Measurements from ENCODE around the gene MAT2B. TPM values are rescaled to one million over a fixed set of nuclear protein-coding genes. Genes with fewer than 3 reads are reported as not detected.

Gene MAT2B
- total RNA-seq, 4 donors from 2014 or later = 20.8 to 55.3 (median 44.8) TPM

DNA sequence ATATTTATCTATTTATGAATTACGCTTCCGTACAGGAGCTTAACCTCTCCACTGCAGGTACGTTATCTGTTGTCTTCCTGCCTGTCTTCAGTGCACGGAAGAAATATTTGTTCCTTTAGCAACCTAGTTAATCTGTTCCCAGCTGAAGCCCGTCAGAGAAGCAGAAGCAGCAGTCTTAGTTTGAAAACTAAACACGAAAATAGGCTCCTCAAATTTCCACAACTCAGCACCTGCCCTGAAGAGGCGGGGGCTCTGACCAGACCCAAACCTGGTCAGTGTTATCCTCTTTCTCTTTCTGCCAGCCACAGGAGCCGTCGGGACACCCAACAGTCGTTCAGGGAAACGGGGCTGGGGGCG, 46.0 kb upstream of the MAT2B start:
- H3K27me3 ChIP-seq = no peaks in the 10 kb centered on the region
- no peaks in the 10 kb centered on the region for H3K9me3 ChIP-seq
- H3K4me1 ChIP-seq = peaks cover 12 to 45% (median 18%) of the 10 kb centered on the region in 3 donors
- intact Hi-C loops (cut with DNase I) = loop anchor here (10.0 kb wide), 1 partner anchor 55 kb away; no protein-coding TSS in a partner anchor
- WGBS, 2 donors = 0% methylated on average over 7 to 12 of the region's 12 CpGs
- no peak for TF ChIP-seq POLR2A (IDR thresholded peaks at IDR 0.05)
- TF ChIP-seq, protein P1, sequence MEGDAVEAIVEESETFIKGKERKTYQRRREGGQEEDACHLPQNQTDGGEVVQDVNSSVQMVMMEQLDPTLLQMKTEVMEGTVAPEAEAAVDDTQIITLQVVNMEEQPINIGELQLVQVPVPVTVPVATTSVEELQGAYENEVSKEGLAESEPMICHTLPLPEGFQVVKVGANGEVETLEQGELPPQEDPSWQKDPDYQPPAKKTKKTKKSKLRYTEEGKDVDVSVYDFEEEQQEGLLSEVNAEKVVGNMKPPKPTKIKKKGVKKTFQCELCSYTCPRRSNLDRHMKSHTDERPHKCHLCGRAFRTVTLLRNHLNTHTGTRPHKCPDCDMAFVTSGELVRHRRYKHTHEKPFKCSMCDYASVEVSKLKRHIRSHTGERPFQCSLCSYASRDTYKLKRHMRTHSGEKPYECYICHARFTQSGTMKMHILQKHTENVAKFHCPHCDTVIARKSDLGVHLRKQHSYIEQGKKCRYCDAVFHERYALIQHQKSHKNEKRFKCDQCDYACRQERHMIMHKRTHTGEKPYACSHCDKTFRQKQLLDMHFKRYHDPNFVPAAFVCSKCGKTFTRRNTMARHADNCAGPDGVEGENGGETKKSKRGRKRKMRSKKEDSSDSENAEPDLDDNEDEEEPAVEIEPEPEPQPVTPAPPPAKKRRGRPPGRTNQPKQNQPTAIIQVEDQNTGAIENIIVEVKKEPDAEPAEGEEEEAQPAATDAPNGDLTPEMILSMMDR (IDR thresholded peaks at IDR 0.05) = no peak
- H3K36me3 ChIP-seq = peaks cover 0 to 25% (median 0%) of the 10 kb centered on the region in 3 donors
- peak overlapping the region; percentile 57 to 82 (median 74) for H3K4me3 ChIP-seq
- DNase-seq = no peak
- peak overlapping the region; percentile 92 to 97 (median 96) for H3K27ac ChIP-seq

DNA sequence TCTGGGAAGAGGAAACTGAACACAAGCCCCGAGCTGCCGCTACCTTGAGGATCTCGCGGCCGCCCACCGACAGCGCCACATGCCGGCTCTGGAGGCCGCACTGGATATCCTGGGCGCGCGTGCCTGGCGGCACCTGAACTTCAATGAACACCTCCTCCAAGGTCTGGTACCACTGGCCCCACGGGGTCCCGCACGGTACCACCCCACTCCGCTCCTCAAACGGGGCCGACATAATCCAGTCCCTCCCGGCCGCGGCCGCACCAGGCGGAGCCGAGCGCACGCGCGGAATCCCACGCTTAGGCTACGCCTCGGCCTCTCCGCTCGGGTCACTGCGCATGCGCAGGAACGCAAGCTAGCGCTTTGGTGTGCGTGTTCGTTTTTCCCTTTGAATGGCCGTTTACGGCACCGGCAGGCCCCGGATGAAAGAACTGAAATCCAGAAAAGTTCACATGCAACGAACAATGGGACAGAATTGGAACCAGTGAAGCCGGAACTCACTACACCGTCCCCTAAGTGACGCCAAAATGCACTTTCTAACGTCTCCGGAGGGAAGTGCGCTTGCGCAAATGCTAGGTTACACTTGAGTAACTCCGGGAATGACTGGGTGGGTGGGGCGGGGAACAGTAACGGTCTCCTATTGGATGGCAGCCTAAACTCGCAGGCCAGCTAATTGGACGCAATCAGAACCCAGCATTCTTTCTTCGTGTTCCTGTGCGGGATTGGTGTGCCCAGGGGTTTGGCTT, 45.4 kb upstream of the MAT2B start, which contains the start of gene NUDCD2:
TSS of gene NUDCD2 (minus strand) at position 284 of the 743 bp plus-strand sequence. CDS start at position 232, 52 bp downstream.
- TF ChIP-seq, protein P1 (IDR thresholded peaks at IDR 0.05) = peak in 1 of 6 experiments; percentile 32
- TF ChIP-seq POLR2A (IDR thresholded peaks at IDR 0.05) = peak in 3 of 4 donors; percentile 59 to 89 (median 87)
- 0 to 1% methylated on average over 9 to 23 of the region's 59 CpGs for WGBS, 2 donors
- Histone ChIP-seq H3K4me1 (peaks cover 12 to 45% (median 18%) of the 10 kb centered on the region in 3 donors), H3K27me3 (no peaks in the 10 kb centered on the region), H3K4me3 (peak within 1 kb of the TSS; percentile 57 to 82 (median 74)), H3K36me3 (peaks cover 0 to 19% (median 0%) of the 10 kb centered on the region in 3 donors), H3K9me3 (no peaks in the 10 kb centered on the region), H3K27ac (peak within 1 kb of the TSS; percentile 92 to 97 (median 96))
- DNase-seq = peak; percentile 83
- intact Hi-C loops (cut with DNase I) = loop anchor here (10.0 kb wide), 1 partner anchor 55 kb away; no protein-coding TSS in a partner anchor

DNA sequence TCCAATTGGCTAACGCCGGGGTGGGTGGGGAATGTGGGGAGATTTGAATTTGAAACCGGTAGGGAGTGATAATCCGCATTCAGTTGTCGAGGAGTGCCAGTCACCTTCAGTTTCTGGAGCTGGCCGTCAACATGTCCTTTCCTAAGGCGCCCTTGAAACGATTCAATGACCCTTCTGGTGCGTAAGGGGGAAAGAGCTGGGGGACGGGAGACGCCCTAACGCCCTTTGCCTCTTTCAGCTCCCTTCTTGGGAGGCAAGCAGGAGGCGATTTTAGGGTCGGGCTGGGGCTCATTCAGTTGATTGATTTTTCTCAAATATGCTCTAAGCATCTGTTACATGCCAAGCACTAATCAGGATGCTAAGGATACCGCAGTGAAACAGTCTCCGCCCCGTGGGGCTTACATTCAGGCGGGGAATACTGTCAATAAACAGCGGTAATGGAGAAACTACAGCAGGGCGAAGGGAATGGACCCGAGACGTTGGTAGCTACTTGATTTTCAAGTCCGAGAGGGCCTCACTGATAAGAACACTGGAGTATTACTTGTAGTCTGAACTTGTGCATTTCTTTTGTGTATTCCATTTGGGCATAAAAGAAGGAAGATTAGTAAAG, 44.8 kb upstream of the MAT2B start, which contains the start of gene HMMR:
TSS of gene HMMR (plus strand) at position 71 of the 610 bp plus-strand sequence. CDS start at position 132, 61 bp downstream.
- peak in 2 of 4 donors; percentile 25 to 26 for TF ChIP-seq POLR2A (IDR thresholded peaks at IDR 0.05)
- TF ChIP-seq, protein P1 (IDR thresholded peaks at IDR 0.05) = no peak
- Histone ChIP-seq H3K4me3 (peak within 1 kb of the TSS; percentile 57 to 82 (median 74)), H3K27ac (peak within 1 kb of the TSS; percentile 92 to 97 (median 96)), H3K9me3 (no peaks in the 10 kb centered on the region), H3K36me3 (peaks cover 0 to 13% (median 0%) of the 10 kb centered on the region in 3 donors), H3K4me1 (peaks cover 12 to 45% (median 18%) of the 10 kb centered on the region in 3 donors), H3K27me3 (no peaks in the 10 kb centered on the region)
- 0% methylated on average over 11 to 21 of the region's 23 CpGs for WGBS, 2 donors
- intact Hi-C loops (cut with DNase I) = no loop called here
- no peak for DNase-seq

DNA sequence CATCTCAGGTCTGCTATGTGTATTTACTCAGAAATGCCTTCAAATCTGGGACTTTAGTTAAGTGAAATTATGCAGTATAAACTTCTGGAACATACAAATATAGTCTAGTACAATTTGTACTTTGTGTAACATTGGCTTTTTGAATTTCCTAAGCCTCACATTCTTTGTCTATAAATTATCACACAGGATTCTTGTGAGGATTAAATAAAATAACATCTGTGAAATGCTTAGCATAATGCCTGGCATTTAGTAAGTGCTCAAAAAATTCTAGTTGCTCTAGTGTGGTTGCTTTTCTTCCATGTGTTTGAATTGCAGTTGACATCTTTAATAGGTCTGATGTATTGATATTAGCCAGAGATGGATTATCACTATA, 42.4 kb upstream of the MAT2B start:
- Histone ChIP-seq H3K4me3 (no peak overlapping the region), H3K36me3 (no peaks in the 10 kb centered on the region), H3K27ac (peak overlapping the region in 3 of 4 donors; percentile 92 to 97 (median 95)), H3K27me3 (no peaks in the 10 kb centered on the region), H3K9me3 (no peaks in the 10 kb centered on the region), H3K4me1 (peaks cover 12 to 38% (median 18%) of the 10 kb centered on the region in 3 donors)
- intact Hi-C loops (cut with DNase I) = no loop called here
- no peak for DNase-seq
- TF ChIP-seq POLR2A (IDR thresholded peaks at IDR 0.05) = no peak
- TF ChIP-seq, protein P1 (IDR thresholded peaks at IDR 0.05) = no peak

DNA sequence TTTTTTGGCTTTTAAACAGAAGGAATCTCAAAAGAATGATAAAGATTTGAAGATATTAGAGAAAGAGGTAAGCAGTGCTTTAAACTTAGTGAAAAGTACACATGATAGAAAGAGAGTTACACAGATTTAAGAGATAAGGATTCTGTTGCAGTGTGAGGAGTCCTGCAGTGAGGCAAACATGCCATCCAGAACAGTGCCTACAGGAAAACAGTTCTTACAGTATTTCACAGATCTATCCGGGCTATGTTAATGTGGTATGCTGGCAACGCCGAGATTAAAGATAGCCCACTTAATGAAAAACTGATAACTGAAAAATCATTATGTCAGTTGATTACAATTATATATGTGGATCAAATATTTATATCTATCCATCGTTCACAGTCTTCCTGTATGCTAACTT, 37.7 kb upstream of the MAT2B start:
- no peak overlapping the region for H3K27ac ChIP-seq
- DNase-seq = no peak
- peaks cover 0 to 4% (median 3%) of the 10 kb centered on the region in 3 donors for H3K4me1 ChIP-seq
- no peaks in the 10 kb centered on the region for H3K36me3 ChIP-seq
- intact Hi-C loops (cut with DNase I) = no loop called here
- H3K9me3 ChIP-seq = no peaks in the 10 kb centered on the region
- TF ChIP-seq, protein P1 (IDR thresholded peaks at IDR 0.05) = no peak
- no peak for TF ChIP-seq POLR2A (IDR thresholded peaks at IDR 0.05)
- 82 to 86% methylated on average over 4 of the region's 4 CpGs for WGBS, 2 donors
- no peaks in the 10 kb centered on the region for H3K27me3 ChIP-seq
- no peak overlapping the region for H3K4me3 ChIP-seq
